Measurements from ENCODE around the gene OMP. TPM values are rescaled to one million over a fixed set of nuclear protein-coding genes. Genes with fewer than 3 reads are reported as not detected.
"Not testable (repeated sequence)": the region's sequence is repeated elsewhere in the genome, so short reads cannot be mapped to it uniquely, and the experiment has no call there.

The OMP gene
- total RNA-seq, 1 experiment from 2014 or later = not detected

DNA sequence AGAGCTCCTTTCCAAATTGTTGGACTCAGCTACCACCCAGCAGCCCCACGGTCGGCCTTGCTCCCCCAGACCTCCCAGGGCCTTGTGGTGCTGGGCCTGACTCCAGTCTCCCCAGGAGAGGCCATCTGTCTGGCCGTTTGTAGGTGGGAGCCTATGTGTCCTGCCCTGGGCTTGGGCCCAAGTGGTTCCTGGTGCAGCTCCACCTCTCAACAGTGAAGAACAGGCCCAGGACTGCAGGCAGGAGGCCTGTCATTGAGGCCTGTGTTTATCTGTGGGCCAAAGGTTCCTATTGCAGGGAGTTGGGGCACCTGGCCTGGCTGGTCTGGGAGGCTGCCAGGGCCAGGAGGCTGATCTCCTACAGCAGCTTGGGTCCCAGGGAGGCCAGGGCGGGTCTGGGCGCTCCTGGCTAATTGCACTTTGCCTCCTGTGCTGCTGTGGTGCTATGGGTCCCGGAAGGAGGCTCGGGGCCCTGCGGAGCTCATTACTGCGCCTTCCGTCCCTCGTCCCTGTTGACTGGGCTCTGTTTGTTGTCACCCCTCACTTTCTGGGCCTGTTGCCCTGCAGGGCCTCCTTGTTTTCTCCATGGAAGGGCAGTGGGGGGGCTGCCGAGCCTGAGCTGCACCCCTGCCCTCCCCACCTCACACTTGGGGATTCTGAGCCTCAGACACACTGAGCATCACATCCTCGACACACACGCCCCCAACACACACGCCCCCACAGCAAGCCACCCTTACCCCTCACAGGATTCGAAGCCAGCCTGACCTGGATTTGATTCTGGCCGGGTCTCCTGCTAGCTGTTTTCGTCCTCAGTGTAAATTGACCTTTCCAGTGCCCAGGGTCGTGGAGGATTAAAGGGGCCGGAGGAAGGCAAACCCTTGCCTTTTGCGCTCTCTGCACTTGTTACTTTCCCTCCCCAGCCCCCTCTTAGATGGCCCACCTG, 6.8 kb upstream of the OMP start:
- Mint-ChIP-seq H3K36me3 (ENCODE audit: insufficient read depth, unreplicated experiment) (no peaks in the 10 kb centered on the region), H3K27me3 (ENCODE audit: insufficient read depth, unreplicated experiment) (no peaks in the 10 kb centered on the region), H3K4me1 (ENCODE audit: insufficient read depth, unreplicated experiment) (no peaks in the 10 kb centered on the region), H3K4me3 (ENCODE audit: unreplicated experiment) (no peak overlapping the region), H3K9me3 (ENCODE audit: unreplicated experiment) (no peaks in the 10 kb centered on the region), H3K27ac (ENCODE audit: low read depth, unreplicated experiment) (no peak overlapping the region)
- BruUV-seq (replicated peaks) = no TSS peak
- ChIA-PET CTCF (interaction anchor here (0.9 to 8.9 kb wide), 5 partner anchors 18 to 176 kb away, joined by 3 to 108 read pairs (median 4); no protein-coding TSS in a partner anchor), POLR2A (interaction anchor here (0.7 kb wide), 1 partner anchor 26 kb away, joined by 3 read pairs; no protein-coding TSS in a partner anchor)
- TF ChIP-seq, protein P1, sequence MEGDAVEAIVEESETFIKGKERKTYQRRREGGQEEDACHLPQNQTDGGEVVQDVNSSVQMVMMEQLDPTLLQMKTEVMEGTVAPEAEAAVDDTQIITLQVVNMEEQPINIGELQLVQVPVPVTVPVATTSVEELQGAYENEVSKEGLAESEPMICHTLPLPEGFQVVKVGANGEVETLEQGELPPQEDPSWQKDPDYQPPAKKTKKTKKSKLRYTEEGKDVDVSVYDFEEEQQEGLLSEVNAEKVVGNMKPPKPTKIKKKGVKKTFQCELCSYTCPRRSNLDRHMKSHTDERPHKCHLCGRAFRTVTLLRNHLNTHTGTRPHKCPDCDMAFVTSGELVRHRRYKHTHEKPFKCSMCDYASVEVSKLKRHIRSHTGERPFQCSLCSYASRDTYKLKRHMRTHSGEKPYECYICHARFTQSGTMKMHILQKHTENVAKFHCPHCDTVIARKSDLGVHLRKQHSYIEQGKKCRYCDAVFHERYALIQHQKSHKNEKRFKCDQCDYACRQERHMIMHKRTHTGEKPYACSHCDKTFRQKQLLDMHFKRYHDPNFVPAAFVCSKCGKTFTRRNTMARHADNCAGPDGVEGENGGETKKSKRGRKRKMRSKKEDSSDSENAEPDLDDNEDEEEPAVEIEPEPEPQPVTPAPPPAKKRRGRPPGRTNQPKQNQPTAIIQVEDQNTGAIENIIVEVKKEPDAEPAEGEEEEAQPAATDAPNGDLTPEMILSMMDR (IDR thresholded peaks at IDR 0.05; ENCODE audit: unreplicated experiment) = no peak
- DNase-seq (ENCODE audit: unreplicated experiment) = no peak
- intact Hi-C loops (cut with micrococcal nuclease) = loop anchor here (10.0 kb wide), 1 partner anchor 361 kb away; no protein-coding TSS in a partner anchor

DNA sequence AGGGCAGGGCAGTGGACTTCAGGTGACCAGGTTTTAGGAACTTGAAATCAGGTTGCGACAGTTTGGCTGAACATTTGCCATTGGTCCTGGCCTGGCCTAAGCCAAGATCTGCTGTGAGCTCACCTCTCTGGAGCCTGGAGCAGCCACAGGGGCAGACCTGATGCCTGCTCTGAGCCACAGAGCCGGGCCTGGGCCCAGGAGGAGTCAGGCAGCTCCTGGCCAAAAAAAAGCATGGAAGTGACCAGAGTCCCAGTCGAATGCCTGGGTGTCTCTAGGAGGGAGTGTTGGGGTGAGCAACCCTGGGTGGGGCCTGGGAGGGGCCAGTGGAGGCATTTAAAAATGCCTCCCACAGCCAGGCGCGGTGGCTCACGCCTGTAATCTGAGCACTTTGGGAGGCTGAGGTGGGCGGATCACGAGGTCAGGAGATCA, 6.0 kb upstream of the OMP start:
- ChIA-PET POLR2A (no interaction called here), CTCF (interaction anchor here (0.9 to 8.9 kb wide), 3 partner anchors 49 to 177 kb away, joined by 4 to 108 read pairs (median 5); no protein-coding TSS in a partner anchor)
- no peaks in the 10 kb centered on the region for H3K36me3 Mint-ChIP-seq (ENCODE audit: insufficient read depth, unreplicated experiment)
- intact Hi-C loops (cut with micrococcal nuclease) = loop anchor here (10.0 kb wide), 1 partner anchor 362 kb away; no protein-coding TSS in a partner anchor
- H3K9me3 Mint-ChIP-seq (ENCODE audit: unreplicated experiment) = no peaks in the 10 kb centered on the region
- no peaks in the 10 kb centered on the region for H3K4me1 Mint-ChIP-seq (ENCODE audit: insufficient read depth, unreplicated experiment)
- DNase-seq (ENCODE audit: unreplicated experiment) = no peak
- no peaks in the 10 kb centered on the region for H3K27me3 Mint-ChIP-seq (ENCODE audit: insufficient read depth, unreplicated experiment)
- TF ChIP-seq, protein P1 (IDR thresholded peaks at IDR 0.05; ENCODE audit: unreplicated experiment) = no peak
- no TSS peak for BruUV-seq (replicated peaks)
- no peak overlapping the region for H3K27ac Mint-ChIP-seq (ENCODE audit: low read depth, unreplicated experiment)
- no peak overlapping the region for H3K4me3 Mint-ChIP-seq (ENCODE audit: unreplicated experiment)

DNA sequence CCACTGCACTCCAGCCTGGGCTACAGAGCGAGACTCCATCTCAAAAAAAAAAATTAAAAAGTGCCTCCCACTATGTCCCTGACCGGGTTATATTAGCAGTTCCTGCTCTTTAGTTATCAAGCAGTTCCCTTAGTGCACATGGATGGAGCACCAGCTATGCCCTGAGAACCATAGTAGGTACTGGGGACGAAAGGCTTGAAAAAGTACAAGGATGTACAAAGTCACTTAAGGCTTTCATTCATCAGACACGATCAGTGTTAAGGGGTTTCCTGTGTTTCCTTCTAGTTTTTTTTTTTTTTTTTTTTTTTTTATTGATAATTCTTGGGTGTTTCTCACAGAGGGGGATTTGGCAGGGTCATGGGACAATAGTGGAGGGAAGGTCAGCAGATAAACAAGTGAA, 5.5 kb upstream of the OMP start:
- CTCF ChIA-PET = interaction anchor here (1.0 kb wide), 1 partner anchor 50 kb away, joined by 4 read pairs; no protein-coding TSS in a partner anchor

DNA sequence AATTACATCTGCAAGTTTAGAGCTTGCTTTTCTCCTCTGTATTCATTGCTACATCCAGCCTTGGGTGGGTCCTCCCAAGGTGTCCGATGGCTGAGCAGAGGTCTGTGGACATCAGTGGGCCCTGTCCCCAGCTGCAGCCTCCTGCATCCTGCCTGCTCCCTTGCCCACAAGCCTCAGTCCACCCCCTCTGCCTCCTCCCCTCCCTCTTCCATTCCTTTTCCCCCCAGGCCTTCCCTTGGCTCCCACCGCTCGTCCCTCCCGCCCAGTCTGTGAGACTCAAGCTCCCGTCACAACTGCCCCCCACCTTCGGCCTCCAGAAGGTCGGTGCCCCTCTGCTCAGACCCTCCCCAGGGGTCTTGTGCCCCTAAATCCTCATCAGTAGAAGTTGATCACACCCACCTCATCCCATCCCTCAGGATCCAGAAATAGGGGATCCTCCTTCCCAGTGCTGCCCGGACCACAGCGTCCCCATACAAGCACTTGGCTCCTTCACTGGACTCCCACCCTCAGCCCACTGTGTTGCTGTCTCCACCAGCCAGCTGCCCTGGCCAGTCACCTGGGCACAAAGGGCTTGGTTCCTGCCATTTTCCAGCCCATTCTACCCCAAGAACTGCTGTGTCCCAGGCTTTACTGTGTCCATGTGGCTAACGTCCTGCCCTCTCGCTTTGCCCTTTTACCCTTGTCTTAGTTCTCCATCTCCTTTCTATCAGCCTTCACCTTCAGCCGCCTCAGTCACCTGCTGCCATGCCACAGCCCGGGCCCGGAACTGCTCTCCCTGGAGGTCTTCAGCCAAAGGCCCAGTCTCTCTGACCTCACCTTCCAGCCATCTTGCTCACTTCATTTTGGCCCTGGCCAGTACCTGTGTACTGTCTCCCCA, 2.2 kb upstream of the OMP start:
- DNase-seq (ENCODE audit: unreplicated experiment) = no peak
- CTCF ChIA-PET = interaction anchor here (0.9 to 1.5 kb wide), 4 partner anchors 9 to 26 kb away, joined by 3 to 7 read pairs (median 4); no protein-coding TSS in a partner anchor
- Mint-ChIP-seq H3K36me3 (ENCODE audit: insufficient read depth, unreplicated experiment) (no peaks in the 10 kb centered on the region), H3K27me3 (ENCODE audit: insufficient read depth, unreplicated experiment) (no peaks in the 10 kb centered on the region), H3K4me1 (ENCODE audit: insufficient read depth, unreplicated experiment) (no peaks in the 10 kb centered on the region), H3K4me3 (ENCODE audit: unreplicated experiment) (no peak overlapping the region), H3K9me3 (ENCODE audit: unreplicated experiment) (no peaks in the 10 kb centered on the region), H3K27ac (ENCODE audit: low read depth, unreplicated experiment) (no peak overlapping the region)
- intact Hi-C loops (cut with micrococcal nuclease) = no loop called here
- POLR2A ChIA-PET = no interaction called here
- TF ChIP-seq, protein P1 (IDR thresholded peaks at IDR 0.05; ENCODE audit: unreplicated experiment) = no peak
- BruUV-seq (replicated peaks) = no TSS peak

More for the DNA sequence above, 5.5 kb upstream of the OMP start:
- H3K27me3 Mint-ChIP-seq (ENCODE audit: insufficient read depth, unreplicated experiment); DNase-seq (ENCODE audit: unreplicated experiment); H3K4me3 Mint-ChIP-seq (ENCODE audit: unreplicated experiment); H3K27ac Mint-ChIP-seq (ENCODE audit: low read depth, unreplicated experiment); H3K4me1 Mint-ChIP-seq (ENCODE audit: insufficient read depth, unreplicated experiment); H3K9me3 Mint-ChIP-seq (ENCODE audit: unreplicated experiment); BruUV-seq (replicated peaks); POLR2A ChIA-PET; H3K36me3 Mint-ChIP-seq (ENCODE audit: insufficient read depth, unreplicated experiment): not testable (repeated sequence)
- intact Hi-C loops (cut with micrococcal nuclease) = loop anchor here (10.0 kb wide), 1 partner anchor 362 kb away; no protein-coding TSS in a partner anchor

All from MCF 10A (cell line).